Measurements from ENCODE around the gene ADGRG2. TPM values are rescaled to one million over a fixed set of nuclear protein-coding genes. Genes with fewer than 3 reads are reported as not detected.

ADGRG2 gene
- total and polyA plus RNA-seq, 2 of the 13 experiments (the other 11 are each of a cell fraction or from before 2014, with no cell fraction given) = not detected

DNA sequence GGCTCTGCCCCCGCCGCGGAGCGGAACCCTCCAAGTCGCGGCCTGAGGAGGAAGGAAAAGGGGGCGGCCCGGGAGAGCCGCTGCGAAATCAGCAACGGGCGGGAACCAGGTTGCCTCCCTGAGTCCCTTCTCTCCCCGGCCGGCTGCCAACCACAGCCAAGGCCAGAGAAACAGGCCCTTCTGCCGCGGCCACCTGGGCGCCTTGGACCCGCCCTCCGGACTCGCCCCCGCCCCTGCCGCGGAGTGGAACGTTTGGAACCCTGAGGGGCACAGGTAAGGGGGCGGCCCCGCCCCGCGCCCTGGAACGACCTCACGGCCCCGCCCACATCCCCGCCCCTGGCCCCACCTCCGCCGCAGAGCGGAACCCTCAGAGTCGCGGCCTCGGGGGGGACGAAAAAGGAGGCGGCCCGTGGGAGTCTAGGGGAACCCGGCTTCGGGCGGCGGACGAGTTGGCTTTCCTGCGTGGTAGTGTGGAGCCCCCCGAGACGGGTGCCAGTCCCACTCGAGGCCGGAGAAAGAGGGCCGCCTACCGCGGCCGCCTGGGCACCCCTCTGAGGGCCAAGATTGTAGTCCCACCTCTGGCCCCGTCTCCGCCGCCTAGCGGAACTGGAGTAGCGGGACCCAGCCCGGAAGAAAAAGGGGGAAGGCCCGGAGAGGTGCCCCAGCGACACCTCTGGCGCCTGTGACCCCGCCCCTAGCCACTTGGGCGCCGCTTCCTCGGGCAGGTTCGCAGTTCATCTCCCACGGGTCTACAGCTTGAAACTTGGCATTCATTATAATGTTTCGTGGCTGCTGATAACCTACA lies 137.7 kb downstream of the ADGRG2 start (continued):
- TF ChIP-seq ZNF839 (CRISPR knock-in tag; IDR thresholded peaks at IDR 0.05; ENCODE audit: borderline replicate concordance) (no peak), HOXD1 (CRISPR knock-in tag; IDR thresholded peaks at IDR 0.05) (no peak), SATB2 (CRISPR knock-in tag; IDR thresholded peaks at IDR 0.05) (no peak), PHF5A (CRISPR knock-in tag; IDR thresholded peaks at IDR 0.05; ENCODE audit: low read depth, unreplicated experiment) (no peak), RBM22 (optimal IDR thresholded peaks at IDR 0.05; ENCODE audit: low read length) (no peak), ZNF501 (CRISPR knock-in tag; IDR thresholded peaks at IDR 0.05) (peak; percentile 54; the same call in 1 of the 2 replicates), ATRX (CRISPR knock-in tag; IDR thresholded peaks at IDR 0.05; ENCODE audit: borderline replicate concordance) (no peak), ZNF354B (CRISPR knock-in tag; IDR thresholded peaks at IDR 0.05) (no peak), ASH2L (IDR thresholded peaks at IDR 0.05; ENCODE audit: insufficient read length, low read depth, low read length) (peak; percentile 71), CREM (IDR thresholded peaks at IDR 0.05) (0 out of 2 replicates have a peak, but pooled peaks have one; percentile 19), CREM (CRISPR knock-in tag; IDR thresholded peaks at IDR 0.05) (no peak), GABPB1 (CRISPR knock-in tag; IDR thresholded peaks at IDR 0.05) (peak; percentile 94), PHF21A (CRISPR knock-in tag; IDR thresholded peaks at IDR 0.05) (peak; percentile 60; the same call in 1 of the 2 replicates), JUND (CRISPR knock-in tag; IDR thresholded peaks at IDR 0.05) (no peak), ZNF709 (CRISPR knock-in tag; IDR thresholded peaks at IDR 0.05) (0 out of 2 replicates have a peak, but pooled peaks have one; percentile 22), CREB1 (IDR thresholded peaks at IDR 0.05) (no peak), CREB1 (CRISPR knock-in tag; IDR thresholded peaks at IDR 0.05) (0 out of 2 replicates have a peak, but pooled peaks have one; percentile 23), KDM5A (IDR thresholded peaks at IDR 0.05; ENCODE audit: borderline replicate concordance, low read length) (peak; percentile 95), ZNF430 (CRISPR knock-in tag; IDR thresholded peaks at IDR 0.05) (no peak)
- TF ChIP-seq, protein P1, sequence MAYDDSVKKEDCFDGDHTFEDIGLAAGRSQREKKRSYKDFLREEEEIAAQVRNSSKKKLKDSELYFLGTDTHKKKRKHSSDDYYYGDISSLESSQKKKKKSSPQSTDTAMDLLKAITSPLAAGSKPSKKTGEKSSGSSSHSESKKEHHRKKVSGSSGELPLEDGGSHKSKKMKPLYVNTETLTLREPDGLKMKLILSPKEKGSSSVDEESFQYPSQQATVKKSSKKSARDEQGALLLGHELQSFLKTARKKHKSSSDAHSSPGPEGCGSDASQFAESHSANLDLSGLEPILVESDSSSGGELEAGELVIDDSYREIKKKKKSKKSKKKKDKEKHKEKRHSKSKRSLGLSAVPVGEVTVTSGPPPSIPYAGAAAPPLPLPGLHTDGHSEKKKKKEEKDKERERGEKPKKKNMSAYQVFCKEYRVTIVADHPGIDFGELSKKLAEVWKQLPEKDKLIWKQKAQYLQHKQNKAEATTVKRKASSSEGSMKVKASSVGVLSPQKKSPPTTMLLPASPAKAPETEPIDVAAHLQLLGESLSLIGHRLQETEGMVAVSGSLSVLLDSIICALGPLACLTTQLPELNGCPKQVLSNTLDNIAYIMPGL (CRISPR knock-in tag; IDR thresholded peaks at IDR 0.05; ENCODE audit: borderline replicate concordance in 1 of 2, low read depth in 1 of 2) = 0 out of 4 replicates have a peak, but pooled peaks of 1 of the 2 experiments have one; percentile 31

All from HepG2 (cell line).